Gastroesophageal sphincter (tissue), 3 donors: ENCODE data around the gene ENAM.

Experiments
- POLR2A ChIP-seq, 2 donors: fragments of 450-650 bp; IDR thresholded peaks; one replicate each; pipeline ENCODE4 v1.6.1; 2017; ENCODE audit warnings: antibody characterized with exemption in 2 of 2, mild to moderate bottlenecking in 2 of 2, moderate library complexity in 1 of 2
- POLR2AphosphoS5 ChIP-seq: sonication (generic); formaldehyde crosslinking; IDR thresholded peaks from one replicate; pipeline ENCODE4 v1.6.1; 2017; ENCODE audit warnings: antibody characterized with exemption
- TF ChIP-seq, protein P1 (sequence below), 4 experiments: fragments of 200-600 bp in 2 of 4; fragments of 450-650 bp in 2 of 4; sonication (generic) in 1 of 4; IDR thresholded peaks; one replicate each; pipeline ENCODE4 v1.5.1; 2017 to 2019; ENCODE audit warnings: antibody characterized with exemption in 4 of 4, mild to moderate bottlenecking in 2 of 4, moderate library complexity in 2 of 4

DNA sequence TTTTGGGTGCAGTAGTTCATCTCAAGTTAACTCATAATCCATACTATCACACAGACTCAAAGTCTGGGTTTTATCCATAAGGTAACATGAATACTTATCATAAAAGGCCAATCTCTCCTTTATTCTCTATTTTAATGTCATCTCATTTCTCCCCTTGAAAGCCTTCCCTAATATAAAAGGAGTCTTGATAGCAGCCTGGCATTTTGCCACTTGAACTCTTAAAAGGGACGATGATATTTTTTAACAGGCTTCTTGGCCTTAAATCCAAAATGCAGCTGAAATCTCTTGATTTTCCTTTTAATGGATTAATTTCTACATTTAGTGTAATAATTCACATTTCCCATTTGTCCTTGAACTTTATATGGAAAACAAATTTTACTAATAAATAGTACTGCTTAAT, 46.2 kb downstream of the ENAM start:
- TF ChIP-seq POLR2AphosphoS5: no peak
- TF ChIP-seq, protein P1, sequence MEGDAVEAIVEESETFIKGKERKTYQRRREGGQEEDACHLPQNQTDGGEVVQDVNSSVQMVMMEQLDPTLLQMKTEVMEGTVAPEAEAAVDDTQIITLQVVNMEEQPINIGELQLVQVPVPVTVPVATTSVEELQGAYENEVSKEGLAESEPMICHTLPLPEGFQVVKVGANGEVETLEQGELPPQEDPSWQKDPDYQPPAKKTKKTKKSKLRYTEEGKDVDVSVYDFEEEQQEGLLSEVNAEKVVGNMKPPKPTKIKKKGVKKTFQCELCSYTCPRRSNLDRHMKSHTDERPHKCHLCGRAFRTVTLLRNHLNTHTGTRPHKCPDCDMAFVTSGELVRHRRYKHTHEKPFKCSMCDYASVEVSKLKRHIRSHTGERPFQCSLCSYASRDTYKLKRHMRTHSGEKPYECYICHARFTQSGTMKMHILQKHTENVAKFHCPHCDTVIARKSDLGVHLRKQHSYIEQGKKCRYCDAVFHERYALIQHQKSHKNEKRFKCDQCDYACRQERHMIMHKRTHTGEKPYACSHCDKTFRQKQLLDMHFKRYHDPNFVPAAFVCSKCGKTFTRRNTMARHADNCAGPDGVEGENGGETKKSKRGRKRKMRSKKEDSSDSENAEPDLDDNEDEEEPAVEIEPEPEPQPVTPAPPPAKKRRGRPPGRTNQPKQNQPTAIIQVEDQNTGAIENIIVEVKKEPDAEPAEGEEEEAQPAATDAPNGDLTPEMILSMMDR (IDR thresholded peaks at IDR 0.05): no peak
- TF ChIP-seq POLR2A (IDR thresholded peaks at IDR 0.05): no peak
